Liver (tissue), 9 donors: ENCODE results near the gene OSGEPL1. TPM values are rescaled to one million over a fixed set of nuclear protein-coding genes. Genes with fewer than 3 reads are reported as not detected.

Source experiments
- DNase-seq: peaks from one replicate; pipeline ENCODE4 v3.0.0-alpha.2; 2017; ENCODE audit warnings: low spot score
- H3K27ac ChIP-seq, 2 donors: one replicate each; pipeline ENCODE4 v1.7.0; 2013; ENCODE audit warnings: inconsistent platforms in 2 of 2, low read length in 2 of 2, control low read depth in 1 of 2, low read depth in 1 of 2, mild to moderate bottlenecking in 1 of 2
- H3K27me3 ChIP-seq, 4 donors: one replicate each; pipeline versions ENCODE4 v1.6.1 to v1.7.0; 2013; ENCODE audit warnings: low read length in 3 of 4, inconsistent platforms in 1 of 4, mild to moderate bottlenecking in 1 of 4, moderate library complexity in 1 of 4; ENCODE audit not compliant: control insufficient read depth in 4 of 4, insufficient read depth in 4 of 4
- H3K36me3 ChIP-seq, 4 donors: one replicate each; pipeline versions ENCODE4 v1.6.1 to v1.7.0; 2013; ENCODE audit warnings: low read length in 3 of 4, mild to moderate bottlenecking in 3 of 4, low read depth in 1 of 4, moderate library complexity in 1 of 4; ENCODE audit not compliant: control insufficient read depth in 4 of 4, insufficient read depth in 3 of 4
- H3K4me1 ChIP-seq, 4 donors: one replicate each; pipeline versions ENCODE4 v1.6.1 to v1.7.0; 2013; ENCODE audit warnings: low read length in 3 of 4, mild to moderate bottlenecking in 3 of 4, moderate library complexity in 1 of 4; ENCODE audit not compliant: control insufficient read depth in 4 of 4, insufficient read depth in 4 of 4
- H3K4me3 ChIP-seq, 3 donors: one replicate each; pipeline versions ENCODE4 v1.6.1 to v1.7.0; 2013; ENCODE audit warnings: low read length in 3 of 3, control low read depth in 1 of 3, low read depth in 1 of 3, mild to moderate bottlenecking in 1 of 3
- H3K9ac ChIP-seq, 2 donors: one replicate each; pipeline ENCODE4 v1.7.0; 2013; ENCODE audit warnings: low read length in 2 of 2, mild to moderate bottlenecking in 2 of 2, moderate library complexity in 2 of 2, control low read depth in 1 of 2, low read depth in 1 of 2
- H3K9me3 ChIP-seq, 4 donors: one replicate each; pipeline versions ENCODE4 v1.6.1 to v1.7.0; 2013; ENCODE audit warnings: low read length in 3 of 4; ENCODE audit not compliant: control insufficient read depth in 4 of 4
- EGR1 ChIP-seq, 2 donors: IDR thresholded peaks; 2 replicates each; pipeline ENCODE4 v1.6.1; 2016 to 2018; ENCODE audit warnings: antibody characterized with exemption in 2 of 2, low read depth in 2 of 2
- FOXA1 ChIP-seq: IDR thresholded peaks from 2 replicates; pipeline ENCODE4 v1.6.1; 2016; ENCODE audit warnings: antibody characterized with exemption
- FOXA2 ChIP-seq: IDR thresholded peaks from 2 replicates; pipeline ENCODE4 v1.6.1; 2016; ENCODE audit warnings: antibody characterized with exemption
- GABPA ChIP-seq, 2 donors: IDR thresholded peaks in 1 of 2; conservative IDR thresholded peaks in 1 of 2; 2 replicates each; pipeline ENCODE4 v1.6.1; 2016; ENCODE audit warnings: antibody characterized with exemption in 2 of 2, mild to moderate bottlenecking in 1 of 2, moderate library complexity in 1 of 2
- HNF4A ChIP-seq, 2 donors: conservative IDR thresholded peaks; 2 replicates each; pipeline ENCODE4 v1.6.1; 2016; ENCODE audit warnings: antibody characterized with exemption in 2 of 2, mild to moderate bottlenecking in 2 of 2
- HNF4G ChIP-seq: IDR thresholded peaks from 2 replicates; pipeline ENCODE4 v1.6.1; 2016; ENCODE audit warnings: antibody characterized with exemption
- JUND ChIP-seq, 2 donors: IDR thresholded peaks; 2 replicates each; pipeline ENCODE4 v1.6.1; 2016; ENCODE audit warnings: antibody characterized with exemption in 2 of 2
- NR2F2 ChIP-seq: IDR thresholded peaks from 2 replicates; pipeline ENCODE4 v1.6.1; 2016; ENCODE audit warnings: antibody characterized with exemption
- RAD21 ChIP-seq, 2 donors: IDR thresholded peaks; 2 replicates each; pipeline ENCODE4 v1.6.1; 2016; ENCODE audit warnings: antibody characterized with exemption in 2 of 2, mild to moderate bottlenecking in 2 of 2
- RXRA ChIP-seq, 2 donors: IDR thresholded peaks; 2 replicates each; pipeline ENCODE4 v1.6.1; 2017 to 2018; ENCODE audit warnings: antibody characterized with exemption in 2 of 2, mild to moderate bottlenecking in 1 of 2
- SP1 ChIP-seq: IDR thresholded peaks from 2 replicates; pipeline ENCODE4 v1.6.1; 2018; ENCODE audit warnings: antibody characterized with exemption, mild to moderate bottlenecking
- TAF1 ChIP-seq: conservative IDR thresholded peaks from 2 replicates; pipeline ENCODE4 v1.6.1; 2016; ENCODE audit warnings: antibody characterized with exemption, mild to moderate bottlenecking
- YY1 ChIP-seq: IDR thresholded peaks from 2 replicates; pipeline ENCODE4 v1.6.1; 2016; ENCODE audit warnings: antibody characterized with exemption, mild to moderate bottlenecking
- WGBS: extraction: QIAGEN DNeasy Blood & Tissue Kit; methylation state at CpG from one replicate; pipeline ENCODE4 v1.1.7; 2013; 5-methylcytosine and 5-hydroxymethylcytosine counted together
- polyA plus RNA-seq, 2 donors: library from polyadenylated mRNA; stranded (reverse) in 1 of 2; unstranded in 1 of 2; fragments of 200-250 nt in 1 of 2; fragments of >200 nt in 1 of 2; fragmentation: Nextera tagmentation in 1 of 2; extraction: Ambion mirVana in 1 of 2; gene quantifications; one replicate each; pipeline versions ENCODE4 v1.2.1 to v1.2.3, GENCODE V29; 2013 to 2015
- total RNA-seq, 2 donors: library from RNA; depleted of rRNA; stranded (reverse); fragments of >200 nt; gene quantifications; one replicate each; pipeline ENCODE4 v1.2.3, GENCODE V29; 2014
- TF ChIP-seq, protein P1 (sequence below): IDR thresholded peaks from 2 replicates; pipeline ENCODE4 v1.6.1; 2016; ENCODE audit warnings: antibody characterized with exemption
- TF ChIP-seq, protein P2 (sequence below): IDR thresholded peaks from 2 replicates; pipeline ENCODE4 v1.6.1; 2016; ENCODE audit warnings: antibody characterized with exemption
- TF ChIP-seq, protein P3 (sequence below): IDR thresholded peaks from 2 replicates; pipeline ENCODE4 v1.6.1; 2016; ENCODE audit warnings: antibody characterized with exemption
- TF ChIP-seq, protein P4 (sequence below): fragments of 150-350 bp; IDR thresholded peaks from 2 replicates; pipeline ENCODE4 v1.5.1; 2017; ENCODE audit warnings: improper control_type of control experiment, low read depth, low read length; ENCODE audit not compliant: missing input control
- TF ChIP-seq, protein P5 (sequence below): IDR thresholded peaks from 2 replicates; pipeline ENCODE4 v1.6.1; 2016; ENCODE audit warnings: antibody characterized with exemption, mild to moderate bottlenecking
- donor health status: healthy.
- donor health status: healthy.
- donor health status: healthy.
- donor health status: healthy.
- donor health status: healthy.

Gene OSGEPL1
- total and polyA plus RNA-seq, 4 donors = 2.9 to 5.6 (median 5.3) TPM

DNA sequence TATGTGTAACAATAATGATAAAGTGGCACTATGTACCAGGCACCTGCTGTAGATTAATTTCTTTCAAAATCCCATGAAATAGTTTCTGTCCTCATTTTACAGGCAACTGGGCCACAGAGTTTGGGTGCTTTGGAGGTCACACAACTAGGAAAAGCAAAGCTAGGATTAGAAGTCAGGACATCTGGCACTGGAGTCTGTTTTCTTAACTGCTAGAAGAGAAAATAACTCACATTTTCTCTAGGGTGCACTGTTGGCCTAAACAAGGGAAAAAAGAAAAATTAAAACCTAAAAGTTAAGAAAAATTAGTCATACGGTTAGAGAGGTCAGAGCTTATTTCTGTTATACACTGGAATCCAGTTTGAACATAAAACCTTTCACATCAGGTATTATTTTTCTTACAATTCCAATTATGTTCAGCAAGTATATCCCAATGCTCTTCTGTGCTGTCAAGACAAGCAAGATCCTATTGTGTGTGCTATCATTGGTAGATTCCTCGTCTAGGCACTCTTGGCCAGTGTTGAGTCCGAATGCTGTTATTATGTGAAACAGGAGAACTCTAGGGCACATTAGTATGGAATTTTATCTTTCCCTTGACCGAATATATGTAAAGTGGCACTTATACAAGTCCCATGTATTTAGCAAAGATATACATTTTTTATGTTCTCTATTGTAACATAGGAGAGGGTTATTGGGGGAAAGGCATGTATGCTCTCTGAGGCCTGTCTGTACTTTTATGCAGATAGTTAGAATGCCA, 1.5 kb upstream of the OSGEPL1 start:
- Histone ChIP-seq H3K9me3 (no peaks in the 10 kb centered on the region), H3K4me3 (no peak overlapping the region), H3K9ac (no peak overlapping the region), H3K36me3 (peaks cover 0 to 12% (median 1%) of the 10 kb centered on the region in 4 donors), H3K27ac (no peak overlapping the region), H3K27me3 (no peaks in the 10 kb centered on the region), H3K4me1 (peaks cover 0 to 17% (median 15%) of the 10 kb centered on the region in 4 donors)
- TF ChIP-seq FOXA2 (no peak), GABPA (IDR thresholded peaks at IDR 0.05 in 1 of 2, conservative IDR thresholded peaks at IDR 0.05 in 1 of 2) (no peak), NR2F2 (no peak), HNF4A (conservative IDR thresholded peaks at IDR 0.05) (no peak), SP1 (no peak), RAD21 (IDR thresholded peaks at IDR 0.05) (no peak), HNF4G (no peak), EGR1 (IDR thresholded peaks at IDR 0.05; ENCODE audit: low read depth in 2 of 2) (no peak), JUND (IDR thresholded peaks at IDR 0.05) (no peak), YY1 (no peak), FOXA1 (no peak), TAF1 (no peak), RXRA (IDR thresholded peaks at IDR 0.05) (no peak)
- TF ChIP-seq, protein P1, sequence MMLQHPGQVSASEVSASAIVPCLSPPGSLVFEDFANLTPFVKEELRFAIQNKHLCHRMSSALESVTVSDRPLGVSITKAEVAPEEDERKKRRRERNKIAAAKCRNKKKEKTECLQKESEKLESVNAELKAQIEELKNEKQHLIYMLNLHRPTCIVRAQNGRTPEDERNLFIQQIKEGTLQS = no peak
- TF ChIP-seq, protein P2, sequence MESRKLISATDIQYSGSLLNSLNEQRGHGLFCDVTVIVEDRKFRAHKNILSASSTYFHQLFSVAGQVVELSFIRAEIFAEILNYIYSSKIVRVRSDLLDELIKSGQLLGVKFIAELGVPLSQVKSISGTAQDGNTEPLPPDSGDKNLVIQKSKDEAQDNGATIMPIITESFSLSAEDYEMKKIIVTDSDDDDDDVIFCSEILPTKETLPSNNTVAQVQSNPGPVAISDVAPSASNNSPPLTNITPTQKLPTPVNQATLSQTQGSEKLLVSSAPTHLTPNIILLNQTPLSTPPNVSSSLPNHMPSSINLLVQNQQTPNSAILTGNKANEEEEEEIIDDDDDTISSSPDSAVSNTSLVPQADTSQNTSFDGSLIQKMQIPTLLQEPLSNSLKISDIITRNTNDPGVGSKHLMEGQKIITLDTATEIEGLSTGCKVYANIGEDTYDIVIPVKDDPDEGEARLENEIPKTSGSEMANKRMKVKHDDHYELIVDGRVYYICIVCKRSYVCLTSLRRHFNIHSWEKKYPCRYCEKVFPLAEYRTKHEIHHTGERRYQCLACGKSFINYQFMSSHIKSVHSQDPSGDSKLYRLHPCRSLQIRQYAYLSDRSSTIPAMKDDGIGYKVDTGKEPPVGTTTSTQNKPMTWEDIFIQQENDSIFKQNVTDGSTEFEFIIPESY = no peak
- TF ChIP-seq, protein P3, sequence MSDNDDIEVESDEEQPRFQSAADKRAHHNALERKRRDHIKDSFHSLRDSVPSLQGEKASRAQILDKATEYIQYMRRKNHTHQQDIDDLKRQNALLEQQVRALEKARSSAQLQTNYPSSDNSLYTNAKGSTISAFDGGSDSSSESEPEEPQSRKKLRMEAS = no peak
- TF ChIP-seq, protein P4, sequence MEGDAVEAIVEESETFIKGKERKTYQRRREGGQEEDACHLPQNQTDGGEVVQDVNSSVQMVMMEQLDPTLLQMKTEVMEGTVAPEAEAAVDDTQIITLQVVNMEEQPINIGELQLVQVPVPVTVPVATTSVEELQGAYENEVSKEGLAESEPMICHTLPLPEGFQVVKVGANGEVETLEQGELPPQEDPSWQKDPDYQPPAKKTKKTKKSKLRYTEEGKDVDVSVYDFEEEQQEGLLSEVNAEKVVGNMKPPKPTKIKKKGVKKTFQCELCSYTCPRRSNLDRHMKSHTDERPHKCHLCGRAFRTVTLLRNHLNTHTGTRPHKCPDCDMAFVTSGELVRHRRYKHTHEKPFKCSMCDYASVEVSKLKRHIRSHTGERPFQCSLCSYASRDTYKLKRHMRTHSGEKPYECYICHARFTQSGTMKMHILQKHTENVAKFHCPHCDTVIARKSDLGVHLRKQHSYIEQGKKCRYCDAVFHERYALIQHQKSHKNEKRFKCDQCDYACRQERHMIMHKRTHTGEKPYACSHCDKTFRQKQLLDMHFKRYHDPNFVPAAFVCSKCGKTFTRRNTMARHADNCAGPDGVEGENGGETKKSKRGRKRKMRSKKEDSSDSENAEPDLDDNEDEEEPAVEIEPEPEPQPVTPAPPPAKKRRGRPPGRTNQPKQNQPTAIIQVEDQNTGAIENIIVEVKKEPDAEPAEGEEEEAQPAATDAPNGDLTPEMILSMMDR = no peak
- TF ChIP-seq, protein P5, sequence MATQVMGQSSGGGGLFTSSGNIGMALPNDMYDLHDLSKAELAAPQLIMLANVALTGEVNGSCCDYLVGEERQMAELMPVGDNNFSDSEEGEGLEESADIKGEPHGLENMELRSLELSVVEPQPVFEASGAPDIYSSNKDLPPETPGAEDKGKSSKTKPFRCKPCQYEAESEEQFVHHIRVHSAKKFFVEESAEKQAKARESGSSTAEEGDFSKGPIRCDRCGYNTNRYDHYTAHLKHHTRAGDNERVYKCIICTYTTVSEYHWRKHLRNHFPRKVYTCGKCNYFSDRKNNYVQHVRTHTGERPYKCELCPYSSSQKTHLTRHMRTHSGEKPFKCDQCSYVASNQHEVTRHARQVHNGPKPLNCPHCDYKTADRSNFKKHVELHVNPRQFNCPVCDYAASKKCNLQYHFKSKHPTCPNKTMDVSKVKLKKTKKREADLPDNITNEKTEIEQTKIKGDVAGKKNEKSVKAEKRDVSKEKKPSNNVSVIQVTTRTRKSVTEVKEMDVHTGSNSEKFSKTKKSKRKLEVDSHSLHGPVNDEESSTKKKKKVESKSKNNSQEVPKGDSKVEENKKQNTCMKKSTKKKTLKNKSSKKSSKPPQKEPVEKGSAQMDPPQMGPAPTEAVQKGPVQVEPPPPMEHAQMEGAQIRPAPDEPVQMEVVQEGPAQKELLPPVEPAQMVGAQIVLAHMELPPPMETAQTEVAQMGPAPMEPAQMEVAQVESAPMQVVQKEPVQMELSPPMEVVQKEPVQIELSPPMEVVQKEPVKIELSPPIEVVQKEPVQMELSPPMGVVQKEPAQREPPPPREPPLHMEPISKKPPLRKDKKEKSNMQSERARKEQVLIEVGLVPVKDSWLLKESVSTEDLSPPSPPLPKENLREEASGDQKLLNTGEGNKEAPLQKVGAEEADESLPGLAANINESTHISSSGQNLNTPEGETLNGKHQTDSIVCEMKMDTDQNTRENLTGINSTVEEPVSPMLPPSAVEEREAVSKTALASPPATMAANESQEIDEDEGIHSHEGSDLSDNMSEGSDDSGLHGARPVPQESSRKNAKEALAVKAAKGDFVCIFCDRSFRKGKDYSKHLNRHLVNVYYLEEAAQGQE = no peak
- no peak for DNase-seq
- WGBS = 91% methylated on average over 4 of the region's 4 CpGs
